Neutrophil (primary cell): ENCODE data around the gene TCEAL7.

Experiments used
- H3K27ac ChIP-seq: fragments of 200-600 bp; sonication (generic); 2 replicates; pipeline ENCODE4 v1.5.1; 2016; ENCODE audit warnings: mild to moderate bottlenecking, moderate library complexity
- H3K27me3 ChIP-seq: fragments of 200-600 bp; sonication (generic); 2 replicates; pipeline ENCODE4 v1.6.0; 2016; ENCODE audit warnings: mild to moderate bottlenecking
- H3K36me3 ChIP-seq: fragments of 200-600 bp; sonication (generic); 2 replicates; pipeline ENCODE4 v1.5.1; 2017
- H3K4me1 ChIP-seq, 2 experiments: fragments of 200-600 bp in 1 of 2; sonication (generic) in 1 of 2; 1 replicate in 1 of 2; 2 replicates in 1 of 2; pipeline versions ENCODE4 v1.5.1 to v1.6.1; 2013 to 2016; ENCODE audit warnings: low read depth in 1 of 2, low read length in 1 of 2, mild to moderate bottlenecking in 1 of 2, moderate library complexity in 1 of 2; ENCODE audit not compliant: control insufficient read depth in 1 of 2, insufficient read depth in 1 of 2
- H3K4me3 ChIP-seq, 2 experiments: fragments of 200-600 bp in 1 of 2; sonication (generic) in 1 of 2; 1 replicate in 1 of 2; 2 replicates in 1 of 2; pipeline ENCODE4 v1.5.1; 2013 to 2016; ENCODE audit warnings: low read depth in 1 of 2, low read length in 1 of 2, mild to moderate bottlenecking in 1 of 2, moderate library complexity in 1 of 2
- H3K9me3 ChIP-seq: fragments of 200-600 bp; sonication (generic); 2 replicates; pipeline ENCODE4 v1.5.1; 2016
- CTCF ChIP-seq: fragments of 200-600 bp; sonication (generic); IDR thresholded peaks from 2 replicates; pipeline ENCODE4 v1.5.1; 2016; ENCODE audit warnings: antibody characterized with exemption

TCEAL7 gene

GRCh38 chrX:103369479-103369878 is 39.4 kb downstream of the TCEAL7 start:
- Histone ChIP-seq H3K4me1 (no peaks in the 10 kb centered on the region), H3K27me3 (no peaks in the 10 kb centered on the region), H3K36me3 (no peaks in the 10 kb centered on the region), H3K9me3 (no peaks in the 10 kb centered on the region), H3K4me3 (no peak overlapping the region), H3K27ac (no peak overlapping the region)
- TF ChIP-seq CTCF = no peak

- TF ChIP-seq CTCF = no peak
- no peaks in the 10 kb centered on the region for H3K9me3 ChIP-seq
These were observed 42.8 kb downstream of the TCEAL7 start for GRCh38 chrX:103372886-103373285.

GRCh38 chrX:103373581-103373980 is 43.5 kb downstream of the TCEAL7 start:
- no peak for TF ChIP-seq CTCF
- Histone ChIP-seq H3K9me3 (no peaks in the 10 kb centered on the region), H3K27me3 (peaks cover 20% of the 10 kb centered on the region), H3K4me1 (peaks cover 3 to 5% of the 10 kb centered on the region in 2 experiments), H3K4me3 (no peak overlapping the region), H3K27ac (no peak overlapping the region), H3K36me3 (no peaks in the 10 kb centered on the region)

More at GRCh38 chrX:103372886-103373285, 42.8 kb downstream of the TCEAL7 start:
- Histone ChIP-seq H3K36me3 (no peaks in the 10 kb centered on the region), H3K27me3 (peaks cover 20% of the 10 kb centered on the region), H3K4me1 (peaks cover 3 to 5% of the 10 kb centered on the region in 2 experiments), H3K4me3 (no peak overlapping the region), H3K27ac (no peak overlapping the region)

GRCh38 chrX:103376118-103376978 is 46.3 kb downstream of the TCEAL7 start, which contains the start of gene BEX3:
BEX3 (plus strand) TSS chrX:103376538; CDS start chrX:103377522, 984 bp downstream.
- peak within 1 kb of the TSS in 1 of 2 experiments; percentile 30 for H3K4me3 ChIP-seq
- no peaks in the 10 kb centered on the region for H3K9me3 ChIP-seq
- no peak within 1 kb of the TSS for H3K27ac ChIP-seq

GRCh38 chrX:103376979-103377324 is 46.9 kb downstream of the TCEAL7 start:
- Histone ChIP-seq H3K4me3 (no peak overlapping the region), H3K27me3 (peaks cover 20% of the 10 kb centered on the region), H3K27ac (no peak overlapping the region), H3K36me3 (no peaks in the 10 kb centered on the region), H3K9me3 (no peaks in the 10 kb centered on the region), H3K4me1 (peaks cover 3 to 5% of the 10 kb centered on the region in 2 experiments)
- no peak for TF ChIP-seq CTCF

More at GRCh38 chrX:103376118-103376978, 46.3 kb downstream of the TCEAL7 start, which contains the start of gene BEX3:
- Histone ChIP-seq H3K4me1 (peaks cover 3 to 5% of the 10 kb centered on the region in 2 experiments), H3K36me3 (no peaks in the 10 kb centered on the region), H3K27me3 (peaks cover 20% of the 10 kb centered on the region)
- TF ChIP-seq CTCF = no peak
